Astrocyte (in vitro differentiated cells and primary cell): ENCODE data around the gene NUPR2. TPM values are rescaled to one million over a fixed set of nuclear protein-coding genes. Genes with fewer than 3 reads are reported as not detected.

Source experiments
- DNase-seq: peaks from one replicate; pipeline ENCODE4 v3.0.0-alpha.2; 2010; ENCODE audit warnings: low read depth
- FAIRE-seq: peaks from 2 replicates; lab custom pipeline; 2011; peaks lifted over from hg19 to GRCh38; lab: Jason Lieb, UNC
- H2AFZ ChIP-seq: 2 replicates; pipeline ENCODE4 v1.6.0; 2012; ENCODE audit warnings: low read depth, low read length, inconsistent platforms
- H3K27ac ChIP-seq: 2 replicates; pipeline ENCODE4 v1.5.1; 2011; ENCODE audit warnings: low read depth, low read length, inconsistent platforms
- H3K27me3 ChIP-seq: 2 replicates; pipeline ENCODE4 v1.6.0; 2011; ENCODE audit warnings: low read length, inconsistent platforms; ENCODE audit not compliant: insufficient read depth
- H3K36me3 ChIP-seq: 2 replicates; pipeline ENCODE4 v1.5.1; 2011; ENCODE audit warnings: low read length, inconsistent platforms; ENCODE audit not compliant: insufficient read depth
- H3K4me1 ChIP-seq: 2 replicates; pipeline ENCODE4 v1.5.1; 2011; ENCODE audit warnings: low read length, inconsistent platforms; ENCODE audit not compliant: insufficient read depth
- H3K4me2 ChIP-seq: 2 replicates; pipeline ENCODE4 v1.6.0; 2012; ENCODE audit warnings: low read length, inconsistent platforms
- H3K4me3 ChIP-seq: 2 replicates; pipeline ENCODE4 v1.5.1; 2011; ENCODE audit warnings: low read depth, mild to moderate bottlenecking, low read length, inconsistent platforms; ENCODE audit not compliant: insufficient read depth
- H3K79me2 ChIP-seq: 2 replicates; pipeline ENCODE4 v1.6.0; 2012; ENCODE audit warnings: mild to moderate bottlenecking, low read length, inconsistent platforms; ENCODE audit not compliant: insufficient read depth
- H3K9ac ChIP-seq: 2 replicates; pipeline ENCODE4 v1.6.0; 2012; ENCODE audit warnings: mild to moderate bottlenecking, low read length, inconsistent platforms
- H3K9me3 ChIP-seq: 2 replicates; pipeline ENCODE4 v1.5.1; 2012; ENCODE audit warnings: low read depth, mild to moderate bottlenecking, low read length, inconsistent platforms; ENCODE audit not compliant: insufficient read depth
- H4K20me1 ChIP-seq: 2 replicates; pipeline ENCODE4 v1.6.0; 2012; ENCODE audit warnings: low read length, inconsistent platforms; ENCODE audit not compliant: insufficient read depth
- H3K27ac Mint-ChIP-seq: one replicate; pipeline ENCODE4 v1.8.0; 2021; ENCODE audit warnings: mild to moderate bottlenecking, mixed read lengths; ENCODE audit not compliant: unreplicated experiment
- H3K27me3 Mint-ChIP-seq: one replicate; pipeline ENCODE4 v1.8.0; 2021; ENCODE audit warnings: low read depth, mixed read lengths; ENCODE audit not compliant: unreplicated experiment
- H3K36me3 Mint-ChIP-seq: one replicate; pipeline ENCODE4 v1.8.0; 2021; ENCODE audit warnings: low read depth, mixed read lengths; ENCODE audit not compliant: unreplicated experiment
- H3K4me1 Mint-ChIP-seq: one replicate; pipeline ENCODE4 v1.8.0; 2021; ENCODE audit warnings: low read depth, mixed read lengths; ENCODE audit not compliant: unreplicated experiment
- H3K4me3 Mint-ChIP-seq: one replicate; pipeline ENCODE4 v1.8.0; 2021; ENCODE audit warnings: mild to moderate bottlenecking, moderate library complexity, mixed read lengths; ENCODE audit not compliant: unreplicated experiment
- H3K9me3 Mint-ChIP-seq: one replicate; pipeline ENCODE4 v1.8.0; 2021; ENCODE audit warnings: mild to moderate bottlenecking, mixed read lengths; ENCODE audit not compliant: unreplicated experiment
- EZH2 ChIP-seq: IDR thresholded peaks from 2 replicates; pipeline ENCODE4 v1.6.1; 2012; ENCODE audit warnings: mild to moderate bottlenecking, low read length, inconsistent platforms; ENCODE audit not compliant: insufficient read depth
- total RNA-seq: library from RNA; stranded (reverse); gene quantifications from 2 replicates; pipeline ENCODE4 v1.2.1, GENCODE V29; 2021
- TF ChIP-seq, protein P1 (sequence below): IDR thresholded peaks from 2 replicates; pipeline ENCODE4 v1.5.1; 2011; ENCODE audit warnings: low read depth, mild to moderate bottlenecking, inconsistent platforms, low read length, moderate library complexity; ENCODE audit not compliant: insufficient read depth

NUPR2 gene
- total RNA-seq, 1 donor from 2014 or later, result not detected

DNA sequence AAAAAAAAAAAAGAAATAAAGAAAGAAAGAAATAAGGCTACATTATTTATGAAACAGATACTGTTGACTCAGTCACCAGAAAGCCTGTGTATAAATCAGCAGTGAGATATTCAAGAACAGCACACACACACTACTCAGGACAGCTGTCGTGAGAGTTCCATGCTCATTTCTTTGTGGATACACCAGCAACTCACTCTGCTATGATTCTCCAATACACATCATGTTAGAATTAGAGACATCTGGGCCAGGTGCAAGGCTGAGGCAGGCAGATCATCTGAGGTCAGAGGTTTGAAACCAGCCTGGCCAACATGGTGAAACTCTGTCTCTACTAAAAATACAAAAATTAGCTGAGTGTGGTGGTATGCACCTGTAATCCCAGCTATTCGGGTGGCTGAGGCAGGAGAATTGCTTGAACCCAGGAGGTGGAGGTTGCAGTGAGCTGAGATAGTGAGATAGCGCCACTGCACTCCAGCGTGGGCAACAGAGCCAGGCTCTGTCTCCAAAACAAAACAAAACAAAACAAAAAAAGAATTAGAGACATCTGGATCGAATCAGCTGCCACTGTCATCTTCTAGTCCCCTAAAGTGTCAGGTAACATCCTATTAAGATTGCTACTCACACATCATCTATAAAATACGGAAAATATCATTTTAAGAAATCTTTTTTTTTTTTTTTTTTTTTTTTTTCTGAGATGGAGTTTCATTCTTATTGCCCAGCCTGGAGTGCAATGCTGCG, 11.2 kb upstream of the NUPR2 start:
- Mint-ChIP-seq H3K9me3 (peaks cover 4% of the 10 kb centered on the region), H3K27ac (no peak overlapping the region), H3K27me3 (no peaks in the 10 kb centered on the region), H3K36me3 (no peaks in the 10 kb centered on the region), H3K4me3 (no peak overlapping the region), H3K4me1 (no peaks in the 10 kb centered on the region)
- Histone ChIP-seq H3K4me1 (no peaks in the 10 kb centered on the region), H3K4me3 (no peak overlapping the region), H3K79me2 (no peaks in the 10 kb centered on the region), H4K20me1 (no peaks in the 10 kb centered on the region), H3K36me3 (no peaks in the 10 kb centered on the region), H3K9ac (no peak overlapping the region), H3K27ac (no peak overlapping the region), H3K27me3 (no peaks in the 10 kb centered on the region), H2AFZ (no peak overlapping the region), H3K9me3 (no peaks in the 10 kb centered on the region), H3K4me2 (no peak overlapping the region)
- no peak for DNase-seq
- no peak for FAIRE-seq
- TF ChIP-seq, protein P1, sequence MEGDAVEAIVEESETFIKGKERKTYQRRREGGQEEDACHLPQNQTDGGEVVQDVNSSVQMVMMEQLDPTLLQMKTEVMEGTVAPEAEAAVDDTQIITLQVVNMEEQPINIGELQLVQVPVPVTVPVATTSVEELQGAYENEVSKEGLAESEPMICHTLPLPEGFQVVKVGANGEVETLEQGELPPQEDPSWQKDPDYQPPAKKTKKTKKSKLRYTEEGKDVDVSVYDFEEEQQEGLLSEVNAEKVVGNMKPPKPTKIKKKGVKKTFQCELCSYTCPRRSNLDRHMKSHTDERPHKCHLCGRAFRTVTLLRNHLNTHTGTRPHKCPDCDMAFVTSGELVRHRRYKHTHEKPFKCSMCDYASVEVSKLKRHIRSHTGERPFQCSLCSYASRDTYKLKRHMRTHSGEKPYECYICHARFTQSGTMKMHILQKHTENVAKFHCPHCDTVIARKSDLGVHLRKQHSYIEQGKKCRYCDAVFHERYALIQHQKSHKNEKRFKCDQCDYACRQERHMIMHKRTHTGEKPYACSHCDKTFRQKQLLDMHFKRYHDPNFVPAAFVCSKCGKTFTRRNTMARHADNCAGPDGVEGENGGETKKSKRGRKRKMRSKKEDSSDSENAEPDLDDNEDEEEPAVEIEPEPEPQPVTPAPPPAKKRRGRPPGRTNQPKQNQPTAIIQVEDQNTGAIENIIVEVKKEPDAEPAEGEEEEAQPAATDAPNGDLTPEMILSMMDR, result no peak
- no peak for TF ChIP-seq EZH2

DNA sequence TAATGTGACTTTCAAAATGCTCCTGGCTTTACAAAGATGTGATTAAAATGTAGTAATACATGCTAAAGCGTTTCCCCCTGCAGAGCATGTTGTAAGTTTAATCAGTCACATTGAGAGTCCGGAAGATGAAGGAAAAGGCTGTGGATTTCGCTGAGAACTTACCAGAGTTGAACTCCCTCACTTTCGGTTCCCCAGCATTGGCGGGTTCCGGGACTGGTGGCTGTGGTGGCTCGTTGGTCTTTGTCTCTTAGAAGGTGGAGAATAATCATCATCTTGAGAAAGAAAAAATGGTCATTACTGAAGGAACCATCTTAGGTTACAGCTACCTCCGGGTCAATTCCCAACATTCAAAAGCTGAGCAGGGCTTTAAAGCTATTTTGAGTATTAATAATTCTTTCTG, 9.6 kb upstream of the NUPR2 start:
- no peak for FAIRE-seq

More for the DNA sequence above, 9.6 kb upstream of the NUPR2 start:
- no peak overlapping the region for H2AFZ ChIP-seq
- no peaks in the 10 kb centered on the region for H4K20me1 ChIP-seq
- no peak overlapping the region for H3K27ac ChIP-seq
- Mint-ChIP-seq H3K9me3 (peaks cover 6% of the 10 kb centered on the region), H3K4me1 (no peaks in the 10 kb centered on the region), H3K27me3 (no peaks in the 10 kb centered on the region), H3K27ac (no peak overlapping the region), H3K4me3 (no peak overlapping the region), H3K36me3 (no peaks in the 10 kb centered on the region)
- no peaks in the 10 kb centered on the region for H3K79me2 ChIP-seq
- DNase-seq, result no peak
- H3K27me3 ChIP-seq, result no peaks in the 10 kb centered on the region
- H3K9ac ChIP-seq, result no peak overlapping the region
- H3K4me2 ChIP-seq, result no peak overlapping the region
- H3K36me3 ChIP-seq, result no peaks in the 10 kb centered on the region
- TF ChIP-seq, protein P1, result no peak
- TF ChIP-seq EZH2, result no peak
- no peaks in the 10 kb centered on the region for H3K4me1 ChIP-seq
- no peak overlapping the region for H3K4me3 ChIP-seq
- no peaks in the 10 kb centered on the region for H3K9me3 ChIP-seq
